HL-60 (cell line): ENCODE measurements around the gene HDAC9.

Experiments used
- GABPA ChIP-seq: IDR thresholded peaks from 2 replicates; pipeline ENCODE4 v1.6.1; 2012; ENCODE audit warnings: low read depth
- POLR2AphosphoS5 ChIP-seq: IDR thresholded peaks from 2 replicates; pipeline ENCODE4 v1.6.1; 2012; ENCODE audit warnings: low read depth
- SPI1 ChIP-seq: IDR thresholded peaks from 2 replicates; pipeline ENCODE4 v1.6.1; 2012; ENCODE audit warnings: low read depth, mild to moderate bottlenecking, borderline replicate concordance
- TF ChIP-seq, protein P1 (sequence below): IDR thresholded peaks from one replicate; pipeline ENCODE4 v1.5.1; 2011; ENCODE audit warnings: low read length, control low read depth, inconsistent platforms; ENCODE audit not compliant: insufficient read depth

DNA sequence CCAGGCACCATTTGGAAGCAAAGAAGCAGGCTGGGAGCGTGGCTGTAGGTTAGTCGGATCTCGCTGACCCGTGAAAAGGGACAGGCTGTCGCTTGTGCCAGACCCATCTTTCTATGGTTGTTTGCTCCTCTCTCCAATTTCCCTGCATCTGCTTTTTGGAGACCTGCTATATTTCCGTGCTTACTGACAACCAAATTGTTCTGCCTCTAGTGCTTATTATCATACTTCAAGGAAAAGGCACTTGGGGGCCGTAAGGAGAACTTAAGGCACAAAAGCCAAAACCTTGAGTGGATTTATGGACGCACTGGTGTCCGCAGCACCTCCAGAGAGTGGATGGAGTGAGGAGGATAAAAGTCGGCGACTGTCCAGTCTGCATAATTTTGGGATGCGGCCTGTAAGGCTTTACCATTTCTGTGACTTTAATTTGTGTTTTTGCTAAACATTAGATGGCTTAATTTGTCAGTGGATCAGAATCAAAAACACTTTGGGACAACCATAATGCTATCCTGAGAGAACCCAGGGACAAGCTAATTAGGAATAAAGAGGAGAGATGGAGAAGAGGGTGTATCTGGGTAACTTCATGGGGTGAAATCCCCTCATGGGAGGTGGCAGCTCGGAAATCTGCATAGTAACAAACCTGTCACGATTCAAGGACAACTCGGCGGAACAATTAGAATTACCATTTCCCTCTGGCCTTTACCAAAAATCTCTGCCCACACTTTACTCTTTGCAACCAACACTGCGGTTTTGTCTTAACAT is 206.7 kb downstream of the HDAC9 start:
- TF ChIP-seq, protein P1, sequence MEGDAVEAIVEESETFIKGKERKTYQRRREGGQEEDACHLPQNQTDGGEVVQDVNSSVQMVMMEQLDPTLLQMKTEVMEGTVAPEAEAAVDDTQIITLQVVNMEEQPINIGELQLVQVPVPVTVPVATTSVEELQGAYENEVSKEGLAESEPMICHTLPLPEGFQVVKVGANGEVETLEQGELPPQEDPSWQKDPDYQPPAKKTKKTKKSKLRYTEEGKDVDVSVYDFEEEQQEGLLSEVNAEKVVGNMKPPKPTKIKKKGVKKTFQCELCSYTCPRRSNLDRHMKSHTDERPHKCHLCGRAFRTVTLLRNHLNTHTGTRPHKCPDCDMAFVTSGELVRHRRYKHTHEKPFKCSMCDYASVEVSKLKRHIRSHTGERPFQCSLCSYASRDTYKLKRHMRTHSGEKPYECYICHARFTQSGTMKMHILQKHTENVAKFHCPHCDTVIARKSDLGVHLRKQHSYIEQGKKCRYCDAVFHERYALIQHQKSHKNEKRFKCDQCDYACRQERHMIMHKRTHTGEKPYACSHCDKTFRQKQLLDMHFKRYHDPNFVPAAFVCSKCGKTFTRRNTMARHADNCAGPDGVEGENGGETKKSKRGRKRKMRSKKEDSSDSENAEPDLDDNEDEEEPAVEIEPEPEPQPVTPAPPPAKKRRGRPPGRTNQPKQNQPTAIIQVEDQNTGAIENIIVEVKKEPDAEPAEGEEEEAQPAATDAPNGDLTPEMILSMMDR, result no peak
- TF ChIP-seq POLR2AphosphoS5 (no peak), GABPA (no peak), SPI1 (no peak)
